ENCODE measurements around the gene CEP55. TPM values are rescaled to one million over a fixed set of nuclear protein-coding genes. Genes with fewer than 3 reads are reported as not detected.

CEP55 gene
- total and polyA plus RNA-seq, 2 of the 8 experiments (the other 6 are each of a cell fraction or from before 2014, with no cell fraction given), result 7.0 to 19.6 TPM

DNA sequence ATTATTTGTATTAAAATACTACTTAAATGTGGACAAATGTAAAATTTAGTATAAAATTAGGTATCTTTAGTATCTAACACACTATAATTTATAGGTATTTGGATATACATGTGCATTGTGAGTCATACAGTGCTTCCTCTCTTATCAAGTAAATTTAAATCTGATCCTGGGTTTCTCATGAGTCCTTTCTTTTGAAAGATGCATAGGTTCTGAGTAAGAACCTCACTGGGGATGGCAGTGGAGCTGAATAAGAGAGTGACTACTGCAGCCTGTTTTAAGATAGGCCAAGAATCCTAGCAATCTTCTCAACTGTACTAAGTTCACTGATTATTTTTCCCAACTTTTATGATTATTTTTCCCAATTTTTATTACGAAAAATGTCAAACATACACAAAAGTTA lies 16.2 kb downstream of the CEP55 start (continued):
- TF ChIP-seq RAD21 (IDR thresholded peaks at IDR 0.05 in 1 of 2, conservative IDR thresholded peaks at IDR 0.05 in 1 of 2; ENCODE audit: low read depth in 2 of 2, low read length in 2 of 2) (no peak), HDAC2 (IDR thresholded peaks at IDR 0.05; ENCODE audit: borderline replicate concordance in 1 of 2, low read depth in 2 of 2, low read length in 2 of 2) (no peak)

All from H1 (cell line).